HepG2 (cell line): ENCODE data around the gene CGREF1. TPM values are rescaled to one million over a fixed set of nuclear protein-coding genes. Genes with fewer than 3 reads are reported as not detected.

Experiments
- ATAC-seq: fragments of 200-7000 bp; cut with Tn5 transposase; 3 replicates; pipeline ENCODE4 v1.9.1; 2020; ENCODE audit warnings: mild to moderate bottlenecking, moderate library complexity
- BruUV-seq: library from RNA; stranded (reverse); fragments of 400-500 nt; replicated peaks from 2 replicates; lab custom pipeline; 2021; lab: Mats Ljungman, UMichigan
- CTCF ChIA-PET: fragments of 300-600 bp; formaldehyde crosslinking; extraction: SDS; loops from one replicate; lab custom pipeline; 2021; ENCODE audit warnings: low total read pairs, inconsistent platforms, low intra/inter-chr PET ratio; lab: Yijun Ruan, JAX
- POLR2A ChIA-PET: fragments of 350-600 bp; sonication (Branson Sonifier 250); formaldehyde crosslinking; loops from one replicate; lab custom pipeline; 2020; ENCODE audit warnings: antibody characterized with exemption, inconsistent platforms; lab: Yijun Ruan, JAX
- DNase-seq: peaks from one replicate; pipeline ENCODE4 v3.0.0-alpha.2; 2015; ENCODE audit warnings: low spot score
- FAIRE-seq: peaks from 3 replicates; lab custom pipeline; 2011; peaks lifted over from hg19 to GRCh38; lab: Jason Lieb, UNC
- H2AFZ ChIP-seq: one replicate; pipeline ENCODE4 v1.6.1; 2011; ENCODE audit warnings: low read length, inconsistent platforms
- H3K27ac ChIP-seq: fragments of 300-600 bp; 3 replicates; pipeline ENCODE4 v1.8.0; 2011; ENCODE audit warnings: mixed run types, mild to moderate bottlenecking, mixed read lengths, low read length, inconsistent platforms; ENCODE audit not compliant: insufficient read depth; ENCODE audit errors: extremely low read length
- H3K27me3 ChIP-seq, 2 experiments: fragments of 200-600 bp in 1 of 2; 2 replicates in 1 of 2; 3 replicates in 1 of 2; pipeline versions ENCODE4 v1.6.0 to v1.8.0; 2011; ENCODE audit warnings: low read length in 2 of 2, mild to moderate bottlenecking in 2 of 2, moderate library complexity in 2 of 2, inconsistent platforms in 1 of 2; ENCODE audit not compliant: insufficient read depth in 2 of 2, control insufficient read depth in 1 of 2
- H3K36me3 ChIP-seq, 2 experiments: fragments of 200-600 bp in 1 of 2; replicated peaks in 1 of 2; 2 replicates in 1 of 2; 3 replicates in 1 of 2; pipeline versions ENCODE4 v1.5.1 to v1.8.0; 2011; ENCODE audit warnings: low read length in 2 of 2, inconsistent platforms in 1 of 2; ENCODE audit not compliant: insufficient read depth in 2 of 2, control insufficient read depth in 1 of 2
- H3K4me1 ChIP-seq: 2 replicates; pipeline ENCODE4 v1.5.1; 2012; ENCODE audit warnings: low read length, inconsistent platforms; ENCODE audit not compliant: insufficient read depth
- H3K4me2 ChIP-seq: 2 replicates; pipeline ENCODE4 v1.6.0; 2011; ENCODE audit warnings: low read depth, low read length, inconsistent platforms
- H3K4me3 ChIP-seq, 3 experiments: fragments of 200-600 bp in 1 of 3; sonication (generic), shearing (Covaris generic) in 1 of 3; replicated peaks in 1 of 3; 2 replicates each; pipeline ENCODE4 v1.5.1; 2011 to 2016; ENCODE audit warnings: low read length in 3 of 3, inconsistent platforms in 2 of 3, low read depth in 2 of 3, mild to moderate bottlenecking in 2 of 3, control low read depth in 1 of 3, mixed read lengths in 1 of 3; ENCODE audit not compliant: insufficient read depth in 1 of 3
- H3K79me2 ChIP-seq: one replicate; pipeline ENCODE4 v1.6.1; 2011; ENCODE audit warnings: low read length, inconsistent platforms; ENCODE audit not compliant: insufficient read depth
- H3K9ac ChIP-seq: 2 replicates; pipeline ENCODE4 v1.6.0; 2011; ENCODE audit warnings: mild to moderate bottlenecking, low read depth, low read length, inconsistent platforms; ENCODE audit not compliant: insufficient read depth
- H3K9me3 ChIP-seq: 2 replicates; pipeline ENCODE4 v1.5.1; 2012; ENCODE audit warnings: mild to moderate bottlenecking, low read length
- H4K20me1 ChIP-seq: 2 replicates; pipeline ENCODE4 v1.6.0; 2011; ENCODE audit warnings: inconsistent platforms, mild to moderate bottlenecking, low read length, moderate library complexity; ENCODE audit not compliant: insufficient read depth
- CBX2 ChIP-seq, 2 experiments: fragments of 200-600 bp in 1 of 2; sonication (generic); formaldehyde crosslinking in 1 of 2; IDR thresholded peaks; 2 replicates each; pipeline versions ENCODE4 v1.7.0 to v1.8.1; 2018 to 2022; ENCODE audit warnings: low read depth in 2 of 2, low read length in 1 of 2, mild to moderate bottlenecking in 1 of 2, missing genetic modification reagents in 1 of 2
- CCDC6 ChIP-seq: sonication (generic); formaldehyde crosslinking; IDR thresholded peaks from 2 replicates; pipeline ENCODE4 v1.8.1; 2022; ENCODE audit warnings: mild to moderate bottlenecking, missing genetic modification reagents, moderate library complexity
- KLF13 ChIP-seq: sonication (generic); formaldehyde crosslinking; IDR thresholded peaks from 2 replicates; pipeline ENCODE4 v1.4.0; 2020; ENCODE audit warnings: mild to moderate bottlenecking, missing genetic modification reagents
- NFIC ChIP-seq: IDR thresholded peaks from 2 replicates; pipeline ENCODE4 v1.6.1; 2012; ENCODE audit warnings: mild to moderate bottlenecking, low read length, inconsistent platforms
- NFKBIZ ChIP-seq: IDR thresholded peaks from 2 replicates; pipeline ENCODE4 v1.6.1; 2018; ENCODE audit warnings: missing genetic modification reagents, missing compliant biosample characterization
- NR2C2 ChIP-seq: sonication (generic); formaldehyde crosslinking; IDR thresholded peaks from 2 replicates; pipeline ENCODE4 v1.4.0; 2020; ENCODE audit warnings: missing genetic modification reagents, mild to moderate bottlenecking, moderate library complexity, borderline replicate concordance
- NR2F1 ChIP-seq, 2 experiments: fragments of 450-650 bp in 1 of 2; formaldehyde crosslinking in 1 of 2; IDR thresholded peaks; 2 replicates each; pipeline versions ENCODE4 v1.5.0 to v1.6.1; 2016 to 2020; ENCODE audit warnings: mild to moderate bottlenecking in 1 of 2, missing compliant biosample characterization in 1 of 2, missing genetic modification reagents in 1 of 2, moderate library complexity in 1 of 2
- POLR2A ChIP-seq, 2 experiments: IDR thresholded peaks; 2 replicates each; pipeline ENCODE4 v1.6.1; 2011; ENCODE audit warnings: low read depth in 2 of 2, low read length in 2 of 2, mild to moderate bottlenecking in 1 of 2, moderate library complexity in 1 of 2; ENCODE audit not compliant: insufficient read depth in 1 of 2
- RFX1 ChIP-seq: fragments of 450-650 bp; IDR thresholded peaks from 2 replicates; pipeline ENCODE4 v1.6.1; 2017
- SRSF1 ChIP-seq: fragments of 200-400 bp; formaldehyde crosslinking; optimal IDR thresholded peaks from 2 replicates; pipeline ENCODE3; 2017; ENCODE audit warnings: mild to moderate bottlenecking, low read depth, low read length, moderate library complexity
- TGIF2 ChIP-seq: IDR thresholded peaks from 2 replicates; pipeline ENCODE4 v1.6.1; 2016; ENCODE audit warnings: control low read depth, missing compliant biosample characterization
- TIGD3 ChIP-seq: sonication (generic); formaldehyde crosslinking; IDR thresholded peaks from 2 replicates; pipeline ENCODE4 v1.5.1; 2020; ENCODE audit warnings: mild to moderate bottlenecking, missing genetic modification reagents, borderline replicate concordance
- YEATS4 ChIP-seq: sonication (generic); formaldehyde crosslinking; IDR thresholded peaks from 2 replicates; pipeline ENCODE4 v1.4.0; 2020; ENCODE audit warnings: missing genetic modification reagents, borderline replicate concordance
- YY1 ChIP-seq: IDR thresholded peaks from 2 replicates; pipeline ENCODE4 v1.6.1; 2011; ENCODE audit warnings: low read length, low read depth, moderate library complexity, mild to moderate bottlenecking; ENCODE audit not compliant: insufficient read depth, insufficient replicate concordance
- ZFAT ChIP-seq: sonication (generic); formaldehyde crosslinking; conservative IDR thresholded peaks from 2 replicates; pipeline ENCODE4 v1.8.1; 2023; ENCODE audit warnings: missing genetic modification reagents, inconsistent platforms
- ZNF552 ChIP-seq: sonication (generic); formaldehyde crosslinking; IDR thresholded peaks from 2 replicates; pipeline ENCODE4 v1.9.0; 2022; ENCODE audit warnings: missing genetic modification reagents, mild to moderate bottlenecking, borderline replicate concordance
- ZNF772 ChIP-seq: sonication (generic); formaldehyde crosslinking; IDR thresholded peaks from 2 replicates; pipeline ENCODE4 v1.5.0; 2020; ENCODE audit warnings: mild to moderate bottlenecking, missing genetic modification reagents
- ZSCAN30 ChIP-seq: sonication (generic); formaldehyde crosslinking; IDR thresholded peaks from 2 replicates; pipeline ENCODE4 v1.5.0; 2020; ENCODE audit warnings: mild to moderate bottlenecking, missing genetic modification reagents
- WGBS: methylation state at CpG from one replicate; pipeline ENCODE4 v1.1.6; 2017; ENCODE audit warnings: low lambda C conversion rate; 5-methylcytosine and 5-hydroxymethylcytosine counted together
- in situ Hi-C: cut with HindIII; loops from 2 replicates; pipeline ENCODE4 v1.10.0; 2017; ENCODE audit warnings: low pct_unique_long_range_greater_than_20kb; ENCODE audit not compliant: extremely low pct_ligation_motif_present
- intact Hi-C: fragments of 100-400 bp; cut with micrococcal nuclease; formaldehyde crosslinking; loops from one replicate; pipeline ENCODE4 v1.10.0; 2022; ENCODE audit not compliant: unreplicated experiment
- polyA plus RNA-seq, 8 experiments: library from polyadenylated mRNA; depleted of rRNA in 3 of 8; stranded (reverse) in 7 of 8; unstranded in 1 of 8; fragments of >200 nt; fragmentation: Illumina TruSeq in 4 of 8; extraction: Trizol in 4 of 8; gene quantifications; 2 replicates each; pipeline versions ENCODE4 v1.2.1 to v1.2.3, GENCODE V29; 2011 to 2016; ENCODE audit warnings: low read depth in 4 of 8, missing spikeins in 1 of 8, mixed read lengths in 1 of 8; ENCODE audit not compliant: insufficient read depth in 1 of 8
- total RNA-seq, 5 experiments: library from RNA; depleted of rRNA; stranded (reverse); fragments of >200 nt; fragmentation: Illumina TruSeq; extraction: Trizol; gene quantifications; 2 replicates each; pipeline ENCODE4 v1.2.3, GENCODE V29; 2016; ENCODE audit warnings: low read depth in 1 of 5
- TF ChIP-seq, protein P1 (sequence below): conservative IDR thresholded peaks from 2 replicates; pipeline ENCODE4 v1.6.1; 2018; ENCODE audit warnings: missing genetic modification reagents
- TF ChIP-seq, protein P2 (sequence below): sonication (generic); formaldehyde crosslinking; IDR thresholded peaks from 2 replicates; pipeline ENCODE4 v1.5.0; 2020; ENCODE audit warnings: mild to moderate bottlenecking, missing genetic modification reagents

The CGREF1 gene
- total and polyA plus RNA-seq, 2 of the 13 experiments (the other 11 are each of a cell fraction or from before 2014, with no cell fraction given), result 13.9 to 23.4 TPM

DNA sequence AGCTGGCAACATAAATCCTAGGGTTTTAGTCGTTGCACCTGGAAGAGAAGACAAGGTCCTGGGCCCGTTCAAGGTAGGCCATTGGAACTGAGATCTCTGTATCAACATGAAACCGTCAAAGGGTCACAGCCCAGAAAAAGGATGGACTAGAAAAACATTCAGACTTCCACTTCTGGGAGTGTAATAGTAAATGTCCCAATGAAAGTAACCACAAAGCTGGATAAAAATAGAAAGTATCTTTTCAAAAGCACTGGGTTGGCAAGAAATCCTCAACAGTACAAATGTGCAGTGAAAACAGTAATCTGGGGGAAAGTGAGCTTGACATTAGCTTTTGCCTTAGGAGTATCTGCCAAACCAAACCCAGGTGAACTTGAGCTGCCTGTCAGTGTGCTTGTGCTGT, 12.9 kb downstream of the CGREF1 start:
- no peak overlapping the region for H2AFZ ChIP-seq
- DNase-seq (no peak), FAIRE-seq (no peak), ATAC-seq (no peak)
- BruUV-seq, result no TSS peak
- H3K4me1 ChIP-seq, result no peaks in the 10 kb centered on the region
- H3K4me3 ChIP-seq, result no peak overlapping the region
- in situ Hi-C loops, result no loop called here
- no peak overlapping the region for H3K4me2 ChIP-seq
- no peak overlapping the region for H3K27ac ChIP-seq
- WGBS, result 64% methylated on average over 3 of the region's 3 CpGs
- no peaks in the 10 kb centered on the region for H4K20me1 ChIP-seq
- H3K36me3 ChIP-seq, result no peaks in the 10 kb centered on the region; a peak in 1 of 5 replicates
- no peak overlapping the region for H3K9ac ChIP-seq
- no peaks in the 10 kb centered on the region for H3K27me3 ChIP-seq
- POLR2A ChIA-PET, result interaction anchor here (1.0 to 1.9 kb wide), 2 partner anchors 12 to 19 kb away, joined by 3 to 6 read pairs; partner anchors contain the start of gene KHK
- no peaks in the 10 kb centered on the region for H3K79me2 ChIP-seq
- TF ChIP-seq RFX1 (no peak), KLF13 (CRISPR knock-in tag) (no peak), TIGD3 (CRISPR knock-in tag) (no peak), ZNF552 (CRISPR knock-in tag) (no peak), TGIF2 (CRISPR knock-in tag) (no peak), ZFAT (no peak), YY1 (no peak), NR2C2 (CRISPR knock-in tag) (no peak), NFIC (no peak), POLR2A (IDR thresholded peaks at IDR 0.05; ENCODE audit: insufficient read depth in 1 of 2, low read depth in 2 of 2, low read length in 2 of 2) (no peak), CBX2 (IDR thresholded peaks at IDR 0.05; ENCODE audit: low read depth, low read length) (no peak), CBX2 (CRISPR knock-in tag; IDR thresholded peaks at IDR 0.05; ENCODE audit: low read depth) (no peak), YEATS4 (no peak), ZNF772 (no peak), CCDC6 (CRISPR knock-in tag) (no peak), NR2F1 (CRISPR knock-in tag; IDR thresholded peaks at IDR 0.05) (no peak), ZSCAN30 (CRISPR knock-in tag) (no peak), SRSF1 (no peak), NFKBIZ (CRISPR knock-in tag) (no peak)
- TF ChIP-seq, protein P1, sequence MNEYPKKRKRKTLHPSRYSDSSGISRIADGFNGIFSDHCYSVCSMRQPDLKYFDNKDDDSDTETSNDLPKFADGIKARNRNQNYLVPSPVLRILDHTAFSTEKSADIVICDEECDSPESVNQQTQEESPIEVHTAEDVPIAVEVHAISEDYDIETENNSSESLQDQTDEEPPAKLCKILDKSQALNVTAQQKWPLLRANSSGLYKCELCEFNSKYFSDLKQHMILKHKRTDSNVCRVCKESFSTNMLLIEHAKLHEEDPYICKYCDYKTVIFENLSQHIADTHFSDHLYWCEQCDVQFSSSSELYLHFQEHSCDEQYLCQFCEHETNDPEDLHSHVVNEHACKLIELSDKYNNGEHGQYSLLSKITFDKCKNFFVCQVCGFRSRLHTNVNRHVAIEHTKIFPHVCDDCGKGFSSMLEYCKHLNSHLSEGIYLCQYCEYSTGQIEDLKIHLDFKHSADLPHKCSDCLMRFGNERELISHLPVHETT, result no peak
- TF ChIP-seq, protein P2, sequence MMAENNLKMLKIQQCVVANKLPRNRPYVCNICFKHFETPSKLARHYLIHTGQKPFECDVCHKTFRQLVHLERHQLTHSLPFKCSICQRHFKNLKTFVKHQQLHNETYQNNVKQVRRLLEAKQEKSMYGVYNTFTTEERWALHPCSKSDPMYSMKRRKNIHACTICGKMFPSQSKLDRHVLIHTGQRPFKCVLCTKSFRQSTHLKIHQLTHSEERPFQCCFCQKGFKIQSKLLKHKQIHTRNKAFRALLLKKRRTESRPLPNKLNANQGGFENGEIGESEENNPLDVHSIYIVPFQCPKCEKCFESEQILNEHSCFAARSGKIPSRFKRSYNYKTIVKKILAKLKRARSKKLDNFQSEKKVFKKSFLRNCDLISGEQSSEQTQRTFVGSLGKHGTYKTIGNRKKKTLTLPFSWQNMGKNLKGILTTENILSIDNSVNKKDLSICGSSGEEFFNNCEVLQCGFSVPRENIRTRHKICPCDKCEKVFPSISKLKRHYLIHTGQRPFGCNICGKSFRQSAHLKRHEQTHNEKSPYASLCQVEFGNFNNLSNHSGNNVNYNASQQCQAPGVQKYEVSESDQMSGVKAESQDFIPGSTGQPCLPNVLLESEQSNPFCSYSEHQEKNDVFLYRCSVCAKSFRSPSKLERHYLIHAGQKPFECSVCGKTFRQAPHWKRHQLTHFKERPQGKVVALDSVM, result no peak
- intact Hi-C loops, result no loop called here
- H3K9me3 ChIP-seq, result no peaks in the 10 kb centered on the region
- CTCF ChIA-PET, result no interaction called here
